Mucosa of gallbladder (tissue), 1 donor: Measurements from ENCODE around the gene CARMIL1. TPM values are rescaled to one million over a fixed set of nuclear protein-coding genes. Genes with fewer than 3 reads are reported as not detected.

ENCODE experiments used
- DNase-seq: peaks from one replicate; pipeline ENCODE4 v3.0.0-alpha.2; 2020; ENCODE audit warnings: low spot score
- total RNA-seq: library from RNA; stranded (reverse); gene quantifications from one replicate; pipeline ENCODE4 v1.2.1, GENCODE V29; 2021
- donor health status: DM: no; HTN: no; CAD: no.

CARMIL1 gene
- total RNA-seq, 1 donor from 2014 or later, result 38.6 TPM

DNA sequence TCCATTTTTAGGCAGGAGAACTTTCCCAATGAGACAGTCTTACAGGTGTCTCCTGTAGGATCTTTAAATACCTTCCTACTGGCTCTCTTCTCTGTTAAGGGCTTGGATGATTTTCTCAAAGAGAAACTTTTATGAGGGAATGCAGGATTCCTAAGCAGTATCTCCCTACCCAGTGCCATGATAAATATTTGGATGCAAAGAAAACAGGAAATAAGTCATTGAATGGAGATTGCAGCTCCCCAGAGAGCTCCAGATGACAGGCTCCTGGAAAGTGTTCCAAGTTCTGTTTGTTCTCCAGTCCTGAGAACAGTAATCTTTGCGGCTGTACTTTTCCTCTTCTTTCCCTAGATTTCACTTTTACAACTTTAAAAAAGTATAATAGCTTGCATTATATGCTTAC is 370.4 kb downstream of the CARMIL1 start:
- no peak for DNase-seq

DNA sequence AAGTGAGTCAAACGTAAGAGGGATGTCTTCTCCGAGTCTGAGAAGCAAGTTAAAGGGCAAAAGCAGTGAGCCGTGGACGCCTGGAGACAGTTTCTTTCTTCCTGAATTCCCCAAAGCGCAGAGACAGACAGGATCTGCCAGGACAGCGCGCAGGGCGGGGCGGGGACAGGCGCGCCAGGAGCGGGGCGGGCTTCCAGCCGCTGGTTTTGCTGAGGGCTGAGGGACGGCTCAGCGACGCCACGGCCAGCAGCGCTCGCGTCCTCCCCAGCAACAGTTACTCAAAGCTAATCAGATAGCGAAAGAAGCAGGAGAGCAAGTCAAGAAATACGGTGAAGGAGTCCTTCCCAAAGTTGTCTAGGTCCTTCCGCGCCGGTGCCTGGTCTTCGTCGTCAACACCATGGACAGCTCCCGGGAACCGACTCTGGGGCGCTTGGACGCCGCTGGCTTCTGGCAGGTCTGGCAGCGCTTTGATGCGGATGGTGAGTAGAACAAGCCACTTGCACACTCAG is 372.9 kb downstream of the CARMIL1 start, which contains the start of gene SCGN:
TSS of gene SCGN (plus strand) at position 209 of the 509 bp plus-strand sequence. CDS start at position 398, 189 bp downstream.
- peak; percentile 74 for DNase-seq

DNA sequence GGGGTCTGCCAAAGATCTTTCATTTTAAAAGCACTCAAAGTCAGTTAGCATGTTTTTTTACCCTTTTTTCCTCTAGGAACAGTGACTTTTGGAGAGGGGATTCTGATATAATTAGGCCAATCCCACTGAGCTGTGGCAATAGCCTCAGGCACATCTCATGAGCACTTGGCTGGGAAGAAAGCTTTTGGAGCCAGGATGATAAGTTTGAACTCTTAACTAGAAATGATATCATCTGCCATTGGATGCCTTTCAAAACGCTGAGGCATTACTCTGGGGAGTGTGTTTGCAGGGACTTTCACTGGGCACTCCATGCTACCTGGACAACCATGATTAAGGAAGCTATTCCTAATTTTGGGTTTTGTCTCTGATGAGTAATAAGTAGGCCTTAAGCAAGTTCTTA is 376.5 kb downstream of the CARMIL1 start:
- DNase-seq, result no peak

DNA sequence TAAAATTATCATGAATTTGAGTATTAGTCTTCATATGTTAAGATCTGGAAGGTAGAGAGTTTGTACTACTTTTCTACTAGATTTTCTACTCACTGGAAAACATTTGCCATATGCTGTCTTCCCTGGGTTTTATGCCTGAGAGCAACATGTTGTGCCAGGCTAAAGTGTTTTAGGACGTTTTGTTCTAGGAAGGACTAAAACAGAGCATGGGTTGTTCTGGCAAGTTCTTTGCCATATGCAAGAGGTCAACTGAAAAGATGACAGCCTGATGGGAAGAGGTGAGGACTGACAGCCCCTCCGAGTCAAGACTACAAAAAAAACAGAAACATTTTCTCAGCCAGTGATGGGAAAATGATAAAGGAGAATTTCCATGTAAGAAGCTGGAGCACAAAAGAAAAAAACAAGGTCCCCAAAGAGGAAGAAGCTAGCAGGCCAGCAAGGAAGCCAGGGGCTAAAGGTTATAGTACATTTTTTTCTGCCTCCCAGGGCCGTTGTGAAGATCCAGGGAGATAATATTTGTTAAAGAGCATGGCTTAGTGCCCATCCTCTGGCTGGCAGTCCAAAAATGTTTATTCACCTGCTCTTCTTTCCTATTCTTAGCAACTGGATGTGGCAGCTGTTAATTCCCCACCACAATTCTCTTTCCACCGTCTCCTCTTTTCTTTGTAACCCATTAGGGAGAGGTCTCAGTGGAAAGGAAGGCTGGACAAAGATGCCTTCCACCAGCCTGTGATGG is 380.6 kb downstream of the CARMIL1 start:
- no peak for DNase-seq

DNA sequence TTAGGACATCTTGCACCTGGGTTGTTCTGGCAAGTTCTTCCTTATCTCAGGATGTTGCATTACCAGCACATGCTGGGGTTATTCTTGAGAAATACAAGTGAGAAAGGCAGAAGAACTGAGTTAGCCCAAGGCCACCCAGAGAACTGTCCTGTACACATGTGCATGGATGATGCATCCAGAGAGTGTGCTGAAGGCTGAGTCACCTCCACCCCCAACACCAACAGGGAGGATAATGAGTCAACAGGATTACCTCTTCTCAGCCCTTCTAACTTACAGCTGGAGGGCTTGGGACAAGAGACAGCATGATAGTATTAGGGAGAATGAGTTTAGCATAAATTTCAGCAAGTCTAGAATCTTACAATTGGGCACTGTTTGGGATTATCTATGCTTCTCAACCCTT is 381.3 kb downstream of the CARMIL1 start:
- no peak for DNase-seq

DNA sequence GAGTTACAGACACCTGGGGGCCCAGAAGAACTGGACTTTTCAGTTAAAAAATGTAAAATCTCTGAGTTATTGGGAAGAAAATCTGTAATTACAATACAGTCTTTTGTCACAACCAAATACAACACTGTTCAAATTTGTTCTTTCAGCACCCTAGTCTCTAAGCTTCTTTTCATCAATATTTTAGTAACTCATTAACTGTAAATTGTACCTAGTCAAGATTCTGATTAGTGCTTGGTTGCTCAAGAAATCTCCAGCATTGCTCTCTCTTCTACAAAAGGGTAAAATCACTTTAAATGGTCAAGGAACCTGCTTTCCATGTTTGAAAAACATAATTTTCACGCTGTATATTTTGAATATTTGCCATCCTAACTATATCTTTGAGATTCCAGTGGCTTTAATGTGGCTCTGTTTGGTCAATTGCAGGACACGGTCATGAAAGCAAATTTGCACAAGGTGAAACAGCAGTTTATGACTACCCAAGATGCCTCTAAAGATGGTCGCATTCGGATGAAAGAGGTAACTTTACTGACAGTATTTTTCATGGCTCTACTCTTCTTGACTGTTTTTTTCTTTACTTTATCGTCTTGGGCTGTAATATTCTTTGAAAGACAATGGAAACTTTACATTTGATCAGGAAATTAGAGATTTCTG is 382.1 kb downstream of the CARMIL1 start:
- no peak for DNase-seq

DNA sequence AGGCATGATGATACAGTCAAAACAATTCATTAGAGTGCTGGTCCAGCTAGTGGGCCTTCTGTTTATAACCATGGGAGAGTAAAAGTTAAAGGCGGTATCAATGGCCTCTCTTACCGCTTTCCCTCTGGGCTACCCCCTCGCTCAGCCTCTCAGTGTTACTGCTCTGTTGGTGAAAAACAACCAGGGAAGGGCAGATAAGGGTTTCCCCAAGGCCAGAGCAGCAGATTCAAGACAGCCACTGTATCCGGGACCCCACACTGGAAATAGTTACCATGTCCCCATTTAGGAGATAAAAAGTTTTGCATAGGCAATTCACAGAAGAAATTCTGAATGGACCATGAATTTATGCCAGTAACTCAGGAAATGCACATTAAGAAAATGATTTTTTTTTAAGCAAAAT is 386.3 kb downstream of the CARMIL1 start:
- DNase-seq, result no peak

DNA sequence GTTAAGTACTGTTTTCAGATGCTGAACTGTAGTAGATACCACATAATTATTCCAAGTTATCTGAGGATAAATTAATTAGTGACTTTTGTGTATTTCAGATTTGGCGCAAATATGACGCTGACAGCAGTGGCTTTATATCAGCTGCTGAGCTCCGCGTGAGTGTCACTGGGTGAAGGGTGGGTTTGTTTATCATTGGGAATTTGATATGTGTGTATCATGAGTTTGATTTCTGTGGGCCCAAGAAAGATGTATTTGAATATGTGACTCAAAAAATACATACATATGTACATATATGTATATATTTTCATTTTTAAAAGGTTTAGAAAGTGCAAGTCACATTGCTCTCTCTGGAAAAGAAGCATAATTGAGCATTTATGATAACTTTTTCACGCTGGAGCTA is 390.2 kb downstream of the CARMIL1 start:
- DNase-seq, result no peak
